CD4-positive, alpha-beta T cell treated with Interleukin-15 for 4 hours (primary cell): ENCODE data around the gene EML1.
A peak's percentile ranks its signal among the peaks of the same experiment; 100 is the strongest.
"Not testable (repeated sequence)": the region's sequence is repeated elsewhere in the genome, so short reads cannot be mapped to it uniquely, and the experiment has no call there.

ENCODE experiments used
- DNase-seq: peaks from one replicate; pipeline ENCODE4 v3.0.0-alpha.2; 2020; ENCODE audit warnings: low spot score

Gene EML1

GRCh38 chr14:99938376-99938775 lies 145.2 kb downstream of the EML1 start:
- DNase-seq, result no peak

- DNase-seq, result no peak
Observed at GRCh38 chr14:99938896-99939295, 145.7 kb downstream of the EML1 start.

GRCh38 chr14:99939421-99939820 lies 146.2 kb downstream of the EML1 start:
- no peak for DNase-seq

- no peak for DNase-seq
Observed at GRCh38 chr14:99940064-99940463, 146.9 kb downstream of the EML1 start.

- DNase-seq, result no peak
Observed at GRCh38 chr14:99941211-99941610, 148.0 kb downstream of the EML1 start.

- no peak for DNase-seq
Observed at GRCh38 chr14:99943620-99944019, 150.4 kb downstream of the EML1 start.

GRCh38 chr14:99944241-99944651 lies 151.0 kb downstream of the EML1 start:
- no peak for DNase-seq

- no peak for DNase-seq
Observed at GRCh38 chr14:99945732-99946651, 152.8 kb downstream of the EML1 start.

GRCh38 chr14:99946652-99947489 lies 153.7 kb downstream of the EML1 start:
- DNase-seq, result peak; percentile 28

GRCh38 chr14:99947695-99948094 lies 154.5 kb downstream of the EML1 start:
- DNase-seq, result no peak

GRCh38 chr14:99949011-99949732 lies 156.0 kb downstream of the EML1 start:
- not testable (repeated sequence) for DNase-seq

GRCh38 chr14:99950181-99950580 lies 157.0 kb downstream of the EML1 start:
- no peak for DNase-seq

- no peak for DNase-seq
Observed at GRCh38 chr14:99951085-99951484, 157.9 kb downstream of the EML1 start.

- DNase-seq, result no peak
Observed at GRCh38 chr14:99952039-99952438, 158.8 kb downstream of the EML1 start.

GRCh38 chr14:99952453-99952852 lies 159.2 kb downstream of the EML1 start:
- no peak for DNase-seq

- no peak for DNase-seq
Observed at GRCh38 chr14:99955826-99956455, 162.7 kb downstream of the EML1 start.

GRCh38 chr14:99958380-99958779 lies 165.2 kb downstream of the EML1 start:
- DNase-seq, result no peak

GRCh38 chr14:99961826-99962518 lies 168.8 kb downstream of the EML1 start:
- DNase-seq, result no peak

GRCh38 chr14:99964979-99965378 lies 171.8 kb downstream of the EML1 start:
- DNase-seq, result no peak

GRCh38 chr14:99966037-99966835 lies 173.0 kb downstream of the EML1 start:
- DNase-seq, result no peak
